Activated gamma-delta T cell (primary cell): ENCODE data around the gene STEAP1.

Experiments used
- DNase-seq: peaks from one replicate; lab custom pipeline; 2025; lab: John Stamatoyannopoulos, UW

STEAP1 gene

GRCh38 chr7:90211391-90212148, 57.3 kb downstream of the STEAP1 start, which contains the start of gene STEAP2:
Gene STEAP2, plus strand, starts transcription at chr7:90211740. Its CDS starts 13,343 bp downstream, at chr7:90225083.
- peak; percentile 10 for DNase-seq

DNA sequence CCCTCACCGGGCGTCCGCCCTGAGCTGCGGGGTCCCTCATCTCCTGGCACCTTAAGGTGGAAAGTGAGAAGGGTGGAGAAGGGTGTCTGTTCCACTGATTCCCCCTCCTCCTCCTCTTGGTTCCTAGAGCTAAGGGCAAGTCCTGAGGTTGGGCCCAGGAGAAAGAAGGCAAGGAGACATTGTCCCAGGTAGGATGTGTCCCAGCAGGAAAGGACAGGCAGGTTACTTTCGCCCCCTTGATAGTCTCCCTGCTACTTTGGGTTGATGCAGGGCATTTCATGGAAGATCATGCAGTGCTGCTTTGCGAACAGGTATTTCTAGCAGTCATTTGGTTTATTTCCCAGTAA, 57.9 kb downstream of the STEAP1 start:
- DNase-seq = no peak

DNA sequence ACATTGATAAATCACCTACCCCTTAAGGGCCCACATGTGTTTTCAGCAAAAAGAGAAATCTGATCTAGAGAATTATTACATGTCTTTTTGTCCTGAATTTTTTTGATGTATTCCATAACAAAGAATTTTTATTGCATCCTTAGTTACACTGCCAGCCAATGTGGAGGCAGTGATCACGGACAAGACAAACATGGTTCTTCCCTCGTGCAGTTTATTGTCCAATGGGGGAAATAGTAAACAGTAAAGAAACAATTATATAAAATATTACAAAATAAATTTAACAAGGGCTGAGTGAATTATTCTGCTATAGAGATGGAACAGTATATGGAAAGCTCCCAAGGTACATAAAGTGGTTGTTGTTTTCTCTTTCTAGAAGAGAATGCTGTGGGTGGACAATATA, 59.3 kb downstream of the STEAP1 start:
- no peak for DNase-seq
